ENCODE results near the gene CCDC92.

- TF ChIP-seq RXRA (IDR thresholded peaks at IDR 0.05; ENCODE audit: insufficient read depth, low read depth, low read length) (no peak), CTCF (IDR thresholded peaks at IDR 0.05; ENCODE audit: control extremely low read depth in 1 of 3, insufficient read depth in 1 of 3, low read depth in 1 of 3, low read length in 3 of 3) (no peak), SIRT6 (IDR thresholded peaks at IDR 0.05; ENCODE audit: low read length) (no peak), RFX5 (IDR thresholded peaks at IDR 0.05; ENCODE audit: borderline replicate concordance, low read depth, low read length) (no peak), MAX (IDR thresholded peaks at IDR 0.05) (no peak), POLR2A (IDR thresholded peaks at IDR 0.05; ENCODE audit: control extremely low read depth in 1 of 2, low read depth in 2 of 2, low read length in 2 of 2) (no peak), EP300 (IDR thresholded peaks at IDR 0.05; ENCODE audit: borderline replicate concordance in 1 of 2, low read depth in 2 of 2, low read length in 2 of 2) (no peak), PHF8 (conservative IDR thresholded peaks at IDR 0.05; ENCODE audit: low read depth, low read length) (no peak), EZH2 (IDR thresholded peaks at IDR 0.05; ENCODE audit: low read depth, low read length, severe bottlenecking) (no peak), ATF3 (IDR thresholded peaks at IDR 0.05; ENCODE audit: insufficient read depth, low read depth, low read length) (no peak), CHD1 (IDR thresholded peaks at IDR 0.05; ENCODE audit: low read depth, low read length) (no peak)
Observed at GRCh38 chr12:123998344-123998990, 25.8 kb upstream of the CCDC92 start.
